Measurements from ENCODE around the gene VSTM2L. TPM values are rescaled to one million over a fixed set of nuclear protein-coding genes. Genes with fewer than 3 reads are reported as not detected.
A peak's percentile ranks its signal among the peaks of the same experiment; 100 is the strongest.

VSTM2L gene
- total and polyA plus RNA-seq, 2 of the 13 experiments (the other 11 are each of a cell fraction or from before 2014, with no cell fraction given): not detected

GRCh38 chr20:37871751-37872150 is 31.2 kb upstream of the VSTM2L start (continued):
- TF ChIP-seq ZBTB25 (CRISPR knock-in tag; IDR thresholded peaks at IDR 0.05) (no peak), HNRNPUL1 (IDR thresholded peaks at IDR 0.05; ENCODE audit: low read depth, low read length) (no peak)

GRCh38 chr20:37872161-37872560 is 30.8 kb upstream of the VSTM2L start:
- no TSS peak for BruUV-seq (replicated peaks)
- Histone ChIP-seq H3K4me1 (ENCODE audit: insufficient read depth, low read length) (no peaks in the 10 kb centered on the region), H3K4me2 (ENCODE audit: low read depth, low read length) (no peak overlapping the region), H3K79me2 (ENCODE audit: insufficient read depth, low read length) (no peaks in the 10 kb centered on the region), H3K27ac (ENCODE audit: extremely low read length, insufficient read depth, low read length) (no peak overlapping the region), H3K27me3 (ENCODE audit: control insufficient read depth in 1 of 2, insufficient read depth in 2 of 2, low read length in 2 of 2) (no peaks in the 10 kb centered on the region), H3K4me3 (replicated peaks in 1 of 3; ENCODE audit: insufficient read depth in 1 of 3, low read depth in 2 of 3, low read length in 3 of 3) (no peak overlapping the region), H3K9me3 (ENCODE audit: low read length) (no peaks in the 10 kb centered on the region), H2AFZ (ENCODE audit: low read length) (no peak overlapping the region), H3K9ac (ENCODE audit: insufficient read depth, low read depth, low read length) (no peak overlapping the region), H4K20me1 (ENCODE audit: insufficient read depth, low read length) (no peaks in the 10 kb centered on the region), H3K36me3 (replicated peaks in 1 of 2; ENCODE audit: control insufficient read depth in 1 of 2, insufficient read depth in 2 of 2, low read length in 2 of 2) (peaks cover 18 to 48% of the 10 kb centered on the region in 2 experiments)
- DNase-seq (ENCODE audit: low spot score) (no peak), FAIRE-seq (no peak), ATAC-seq (no peak)
- TF ChIP-seq MEF2D (CRISPR knock-in tag; IDR thresholded peaks at IDR 0.05) (no peak), ZNF687 (CRISPR knock-in tag; IDR thresholded peaks at IDR 0.05) (0 out of 2 replicates have a peak, but pooled peaks have one; percentile 11)
- ChIA-PET POLR2A (no interaction called here), CTCF (ENCODE audit: low intra/inter-chr PET ratio, low total read pairs) (no interaction called here)
- WGBS (ENCODE audit: low lambda C conversion rate): 92% methylated on average over 7 of the region's 9 CpGs
- in situ Hi-C loops (cut with HindIII; ENCODE audit: extremely low pct_ligation_motif_present, low pct_unique_long_range_greater_than_20kb): no loop called here
- intact Hi-C loops (cut with micrococcal nuclease; ENCODE audit: unreplicated experiment): no loop called here

Data from HepG2 (cell line).